Measurements from ENCODE around the gene BCL2L11. TPM values are rescaled to one million over a fixed set of nuclear protein-coding genes. Genes with fewer than 3 reads are reported as not detected.

BCL2L11 gene
- polyA plus RNA-seq, 3 donors: 18.3 to 21.3 (median 18.5) TPM

GRCh38 chr2:111201214-111201613, 80.5 kb downstream of the BCL2L11 start:
- no peak for DNase-seq (ENCODE audit: extremely low read depth in 1 of 11, low read depth in 9 of 11, low spot score in 4 of 11)

GRCh38 chr2:111202266-111203040, 81.7 kb downstream of the BCL2L11 start:
- no peak for DNase-seq (ENCODE audit: extremely low read depth in 1 of 11, low read depth in 9 of 11, low spot score in 4 of 11)

DNA sequence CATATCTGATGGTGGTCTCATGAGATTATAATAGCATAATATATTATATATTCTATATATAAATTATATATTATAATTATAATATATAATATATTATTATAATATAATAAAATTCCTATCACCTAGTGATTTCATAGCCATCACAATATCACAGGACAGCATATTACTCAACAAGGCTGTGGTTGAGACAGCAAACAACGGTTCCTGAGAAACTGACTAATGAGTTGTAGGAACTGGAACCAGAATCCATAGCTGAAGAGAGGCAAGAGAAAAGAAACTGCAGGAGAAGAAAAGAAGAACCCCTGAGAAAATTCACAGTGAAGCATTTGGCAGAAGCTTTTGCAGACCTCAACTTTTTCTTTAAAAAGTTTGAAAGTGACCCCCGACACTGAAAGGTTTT, 84.0 kb downstream of the BCL2L11 start:
- DNase-seq (ENCODE audit: extremely low read depth in 1 of 11, low read depth in 9 of 11, low spot score in 4 of 11): no peak

- no peak for DNase-seq (ENCODE audit: extremely low read depth in 1 of 11, low read depth in 9 of 11, low spot score in 4 of 11)
Measured at GRCh38 chr2:111205774-111206173, 85.1 kb downstream of the BCL2L11 start.

- no peak for DNase-seq (ENCODE audit: extremely low read depth in 1 of 11, low read depth in 9 of 11, low spot score in 4 of 11)
Measured at GRCh38 chr2:111207851-111208250, 87.1 kb downstream of the BCL2L11 start.

DNA sequence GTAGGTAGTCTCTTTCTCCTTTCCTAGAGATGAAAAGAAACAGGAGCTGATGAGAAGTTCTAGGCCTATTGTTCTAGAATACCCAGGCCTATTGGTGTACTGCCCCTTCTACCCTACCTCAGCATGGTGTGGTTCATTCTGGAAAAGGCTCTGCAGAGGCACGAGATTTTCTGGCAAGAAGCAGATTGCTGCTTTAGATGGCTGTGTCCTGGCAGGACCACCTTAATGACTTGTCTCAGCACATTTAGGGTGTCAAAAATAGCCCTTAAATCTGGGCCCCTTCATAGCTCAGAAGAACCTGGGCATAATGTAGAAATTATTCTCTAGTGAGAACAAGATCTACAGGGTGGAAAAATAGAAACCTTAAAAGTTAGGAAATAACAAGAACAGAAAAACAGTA, 87.9 kb downstream of the BCL2L11 start:
- DNase-seq (ENCODE audit: extremely low read depth in 1 of 11, low read depth in 9 of 11, low spot score in 4 of 11): no peak

DNA sequence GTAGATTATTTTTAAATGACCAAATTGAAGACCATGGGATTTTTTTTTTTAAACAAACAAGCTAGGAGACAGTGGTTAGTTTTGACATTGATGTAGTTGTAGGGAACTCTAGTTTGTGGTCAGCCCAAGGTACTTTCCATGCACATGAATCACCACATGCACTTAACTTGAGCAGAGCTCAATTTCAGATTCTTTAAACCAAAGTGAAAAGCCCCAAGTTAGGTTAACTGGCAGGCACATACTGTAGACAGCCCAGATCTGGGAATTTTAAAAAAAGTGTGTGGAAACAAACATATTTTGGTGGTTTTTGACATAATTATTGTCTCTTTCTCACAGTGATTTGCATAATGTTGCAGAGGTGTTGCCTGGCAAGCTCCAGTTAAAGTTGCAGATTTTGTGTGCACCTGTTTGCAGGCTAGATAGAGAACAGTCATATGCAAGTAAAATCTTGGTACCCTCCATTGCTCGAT, 88.4 kb downstream of the BCL2L11 start:
- DNase-seq (ENCODE audit: extremely low read depth in 1 of 11, low read depth in 9 of 11, low spot score in 4 of 11): no peak

DNA sequence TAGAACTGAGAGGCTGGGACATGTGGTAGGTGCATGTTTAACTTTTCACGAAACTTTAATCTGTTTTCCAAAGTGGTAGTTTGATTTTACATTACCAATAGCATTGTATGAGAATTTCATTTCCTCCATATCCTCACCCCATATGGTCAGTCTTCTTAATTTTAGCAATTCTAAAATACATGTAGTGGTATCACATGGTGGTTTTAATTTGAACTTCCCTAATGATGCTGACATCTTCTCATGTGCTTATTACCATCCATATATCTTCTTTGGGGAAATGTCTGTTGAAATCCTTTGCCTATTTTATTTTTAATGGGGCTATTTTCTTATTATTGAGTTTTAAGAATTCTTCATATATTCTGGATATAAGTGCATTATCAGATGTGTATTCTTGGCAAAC, 89.3 kb downstream of the BCL2L11 start:
- no peak for DNase-seq (ENCODE audit: extremely low read depth in 1 of 11, low read depth in 9 of 11, low spot score in 4 of 11)

DNA sequence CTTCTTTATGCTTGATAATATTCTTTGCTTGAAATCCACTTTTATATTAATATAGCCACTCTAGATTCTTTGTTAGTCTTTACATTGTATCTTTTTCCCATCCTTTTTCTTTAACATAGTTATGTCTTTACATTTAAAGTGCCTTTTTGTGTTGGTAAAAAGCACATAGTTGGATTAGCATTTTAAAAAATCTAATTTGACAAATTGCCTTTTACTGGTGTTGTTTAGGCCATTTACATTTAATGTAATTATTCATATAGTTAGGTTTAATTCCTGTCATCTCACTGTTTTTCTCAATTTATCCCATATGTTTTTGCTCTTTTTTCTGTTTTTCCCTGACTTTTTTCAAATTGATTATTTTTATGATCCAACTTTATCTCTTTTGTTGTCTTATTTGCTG, 93.2 kb downstream of the BCL2L11 start:
- no peak for DNase-seq (ENCODE audit: extremely low read depth in 1 of 11, low read depth in 9 of 11, low spot score in 4 of 11)

- DNase-seq (ENCODE audit: extremely low read depth in 1 of 11, low read depth in 9 of 11, low spot score in 4 of 11): no peak
Measured at GRCh38 chr2:111216811-111217652, 96.3 kb downstream of the BCL2L11 start.
